HEK293 (cell line): ENCODE results near the gene SLC10A7.

Experiments used
- CTCF ChIA-PET: fragments of 350-600 bp; formaldehyde crosslinking; extraction: SDS; loops from one replicate; lab custom pipeline; 2021; ENCODE audit warnings: antibody characterized with exemption; lab: Yijun Ruan, JAX
- POLR2A ChIA-PET: fragments of 300-600 bp; formaldehyde crosslinking; extraction: SDS; loops from one replicate; lab custom pipeline; 2020; ENCODE audit warnings: antibody characterized with exemption, inconsistent platforms; lab: Yijun Ruan, JAX
- H3K27ac ChIP-seq: fragments of 200-500 bp; sonication (Bioruptor generic); 2 replicates; pipeline ENCODE4 v1.5.1; 2014; ENCODE audit warnings: low read depth, low read length, control low read depth, inconsistent platforms; ENCODE audit errors: extremely low read depth
- H3K36me3 ChIP-seq, 2 experiments: fragments of 200-500 bp in 1 of 2; sonication (Bioruptor generic) in 1 of 2; 1 replicate in 1 of 2; 2 replicates in 1 of 2; pipeline ENCODE4 v1.5.1; 2014 to 2017; ENCODE audit warnings: inconsistent platforms in 2 of 2, low read length in 2 of 2; ENCODE audit not compliant: control insufficient read depth in 2 of 2, insufficient read depth in 1 of 2
- H3K4me1 ChIP-seq: fragments of 200-500 bp; sonication (Bioruptor generic); 2 replicates; pipeline ENCODE4 v1.5.1; 2014; ENCODE audit warnings: mild to moderate bottlenecking, low read length, inconsistent platforms; ENCODE audit not compliant: control insufficient read depth, insufficient read depth
- H3K4me3 ChIP-seq: 2 replicates; pipeline ENCODE4 v1.5.1; 2011; ENCODE audit warnings: low read depth, mild to moderate bottlenecking, control low read depth, low read length, moderate library complexity
- H3K9me3 ChIP-seq: fragments of 200-500 bp; sonication (Bioruptor generic); 2 replicates; pipeline ENCODE4 v1.5.1; 2014; ENCODE audit warnings: low read depth, low read length, inconsistent platforms; ENCODE audit not compliant: control insufficient read depth, insufficient read depth
- FEZF1 ChIP-seq: fragments of 450-650 bp; formaldehyde crosslinking; IDR thresholded peaks from 2 replicates; pipeline ENCODE4 v1.5.1; 2016; ENCODE audit warnings: missing biosample characterization, missing genetic modification characterization
- HOXD13 ChIP-seq: sonication (generic); formaldehyde crosslinking; IDR thresholded peaks from 2 replicates; pipeline ENCODE4 v1.8.0; 2022; ENCODE audit warnings: missing genetic modification reagents, borderline replicate concordance
- SETDB1 ChIP-seq: IDR thresholded peaks from one replicate; pipeline ENCODE4 v1.6.1; 2017; ENCODE audit warnings: mild to moderate bottlenecking, low read length, moderate library complexity, mixed read lengths; ENCODE audit not compliant: insufficient read length
- SP2 ChIP-seq: fragments of 450-650 bp; formaldehyde crosslinking; IDR thresholded peaks from 2 replicates; pipeline ENCODE4 v1.5.1; 2016; ENCODE audit warnings: missing biosample characterization, missing genetic modification characterization
- YY2 ChIP-seq: fragments of 450-650 bp; formaldehyde crosslinking; IDR thresholded peaks from 2 replicates; pipeline ENCODE4 v1.5.1; 2016; ENCODE audit warnings: missing biosample characterization, missing genetic modification characterization
- ZBTB7A ChIP-seq: fragments of 450-650 bp; formaldehyde crosslinking; IDR thresholded peaks from 2 replicates; pipeline ENCODE4 v1.5.1; 2016; ENCODE audit warnings: low read depth, missing biosample characterization, missing genetic modification characterization
- ZNF248 ChIP-seq: fragments of 450-650 bp; formaldehyde crosslinking; IDR thresholded peaks from 2 replicates; pipeline ENCODE4 v1.5.1; 2017; ENCODE audit warnings: missing biosample characterization, missing genetic modification characterization
- ZNF302 ChIP-seq: fragments of 450-650 bp; formaldehyde crosslinking; IDR thresholded peaks from 2 replicates; pipeline ENCODE4 v1.5.1; 2016; ENCODE audit warnings: missing biosample characterization, missing genetic modification characterization, low read depth
- ZNF426 ChIP-seq: fragments of 450-650 bp; formaldehyde crosslinking; IDR thresholded peaks from 2 replicates; pipeline ENCODE4 v1.5.1; 2017; ENCODE audit warnings: missing biosample characterization, missing genetic modification characterization, mild to moderate bottlenecking, inconsistent platforms, moderate library complexity
- ZNF585B ChIP-seq: fragments of 450-650 bp; formaldehyde crosslinking; IDR thresholded peaks from 2 replicates; pipeline ENCODE4 v1.5.1; 2016; ENCODE audit warnings: missing biosample characterization, missing genetic modification characterization
- ZNF610 ChIP-seq: fragments of 450-650 bp; formaldehyde crosslinking; IDR thresholded peaks from 2 replicates; pipeline ENCODE4 v1.5.1; 2016; ENCODE audit warnings: missing biosample characterization, missing genetic modification characterization, borderline replicate concordance
- ZNF792 ChIP-seq: fragments of 450-650 bp; formaldehyde crosslinking; IDR thresholded peaks from 2 replicates; pipeline ENCODE4 v1.5.1; 2016; ENCODE audit warnings: missing biosample characterization, missing genetic modification characterization
- TF ChIP-seq, protein P1 (sequence below): fragments of 450-650 bp; formaldehyde crosslinking; IDR thresholded peaks from 2 replicates; pipeline ENCODE4 v1.5.1; 2017; ENCODE audit warnings: missing biosample characterization, mild to moderate bottlenecking, missing genetic modification characterization, moderate library complexity
- TF ChIP-seq, protein P2 (sequence below): fragments of 450-650 bp; formaldehyde crosslinking; IDR thresholded peaks from 2 replicates; pipeline ENCODE4 v1.5.1; 2016; ENCODE audit warnings: missing biosample characterization, missing genetic modification characterization
- TF ChIP-seq, protein P3 (sequence below): fragments of 450-650 bp; formaldehyde crosslinking; IDR thresholded peaks from 2 replicates; pipeline ENCODE4 v1.5.1; 2017; ENCODE audit warnings: missing biosample characterization, missing genetic modification characterization
- TF ChIP-seq, protein P4 (sequence below): fragments of 450-650 bp; formaldehyde crosslinking; IDR thresholded peaks from 2 replicates; pipeline ENCODE4 v1.5.0; 2017; ENCODE audit warnings: missing biosample characterization, missing genetic modification characterization, borderline replicate concordance
- TF ChIP-seq, protein P5 (sequence below): fragments of 450-650 bp; formaldehyde crosslinking; conservative IDR thresholded peaks from 2 replicates; pipeline ENCODE4 v1.5.1; 2016; ENCODE audit warnings: low read depth, missing biosample characterization, missing genetic modification characterization
- TF ChIP-seq, protein P6 (sequence below): fragments of 450-650 bp; formaldehyde crosslinking; conservative IDR thresholded peaks from 2 replicates; pipeline ENCODE4 v1.5.1; 2016; ENCODE audit warnings: low read depth, missing biosample characterization, missing genetic modification characterization

The SLC10A7 gene

DNA sequence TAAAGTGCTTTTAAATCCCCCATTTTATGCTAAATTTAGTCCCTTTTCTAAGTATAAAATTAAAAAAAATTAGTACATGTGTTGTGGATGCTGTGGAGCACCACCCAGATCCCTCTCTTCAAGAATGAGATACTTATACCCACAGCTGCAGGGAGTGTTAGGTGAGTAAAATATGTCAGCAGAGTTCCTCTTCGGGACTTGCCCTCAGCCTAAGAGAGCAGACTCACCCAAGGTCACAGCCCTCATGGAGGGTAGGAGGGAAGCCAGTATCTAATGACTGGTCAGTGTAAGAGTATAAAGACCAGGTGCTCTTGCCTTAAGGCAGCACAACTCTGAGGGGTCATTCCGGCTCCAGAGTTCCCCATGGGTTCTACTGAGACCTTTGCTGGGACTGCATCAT is 218.9 kb downstream of the SLC10A7 start (continued):
- TF ChIP-seq, protein P1, sequence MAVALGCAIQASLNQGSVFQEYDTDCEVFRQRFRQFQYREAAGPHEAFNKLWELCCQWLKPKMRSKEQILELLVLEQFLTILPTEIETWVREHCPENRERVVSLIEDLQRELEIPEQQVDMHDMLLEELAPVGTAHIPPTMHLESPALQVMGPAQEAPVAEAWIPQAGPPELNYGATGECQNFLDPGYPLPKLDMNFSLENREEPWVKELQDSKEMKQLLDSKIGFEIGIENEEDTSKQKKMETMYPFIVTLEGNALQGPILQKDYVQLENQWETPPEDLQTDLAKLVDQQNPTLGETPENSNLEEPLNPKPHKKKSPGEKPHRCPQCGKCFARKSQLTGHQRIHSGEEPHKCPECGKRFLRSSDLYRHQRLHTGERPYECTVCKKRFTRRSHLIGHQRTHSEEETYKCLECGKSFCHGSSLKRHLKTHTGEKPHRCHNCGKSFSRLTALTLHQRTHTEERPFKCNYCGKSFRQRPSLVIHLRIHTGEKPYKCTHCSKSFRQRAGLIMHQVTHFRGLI, result no peak
- TF ChIP-seq ZNF585B (tag by site-specific recombination) (no peak), ZNF426 (tag by site-specific recombination) (no peak), SP2 (tag by site-specific recombination) (no peak), ZNF302 (tag by site-specific recombination) (no peak), ZNF248 (tag by site-specific recombination) (no peak), FEZF1 (tag by site-specific recombination) (no peak), ZNF610 (tag by site-specific recombination) (no peak), HOXD13 (CRISPR knock-in tag) (no peak)
- TF ChIP-seq, protein P2, sequence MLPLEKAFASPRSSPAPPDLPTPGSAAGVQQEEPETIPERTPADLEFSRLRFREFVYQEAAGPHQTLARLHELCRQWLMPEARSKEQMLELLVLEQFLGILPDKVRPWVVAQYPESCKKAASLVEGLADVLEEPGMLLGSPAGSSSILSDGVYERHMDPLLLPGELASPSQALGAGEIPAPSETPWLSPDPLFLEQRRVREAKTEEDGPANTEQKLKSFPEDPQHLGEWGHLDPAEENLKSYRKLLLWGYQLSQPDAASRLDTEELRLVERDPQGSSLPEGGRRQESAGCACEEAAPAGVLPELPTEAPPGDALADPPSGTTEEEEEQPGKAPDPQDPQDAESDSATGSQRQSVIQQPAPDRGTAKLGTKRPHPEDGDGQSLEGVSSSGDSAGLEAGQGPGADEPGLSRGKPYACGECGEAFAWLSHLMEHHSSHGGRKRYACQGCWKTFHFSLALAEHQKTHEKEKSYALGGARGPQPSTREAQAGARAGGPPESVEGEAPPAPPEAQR (tag by site-specific recombination), result no peak
- TF ChIP-seq, protein P3, sequence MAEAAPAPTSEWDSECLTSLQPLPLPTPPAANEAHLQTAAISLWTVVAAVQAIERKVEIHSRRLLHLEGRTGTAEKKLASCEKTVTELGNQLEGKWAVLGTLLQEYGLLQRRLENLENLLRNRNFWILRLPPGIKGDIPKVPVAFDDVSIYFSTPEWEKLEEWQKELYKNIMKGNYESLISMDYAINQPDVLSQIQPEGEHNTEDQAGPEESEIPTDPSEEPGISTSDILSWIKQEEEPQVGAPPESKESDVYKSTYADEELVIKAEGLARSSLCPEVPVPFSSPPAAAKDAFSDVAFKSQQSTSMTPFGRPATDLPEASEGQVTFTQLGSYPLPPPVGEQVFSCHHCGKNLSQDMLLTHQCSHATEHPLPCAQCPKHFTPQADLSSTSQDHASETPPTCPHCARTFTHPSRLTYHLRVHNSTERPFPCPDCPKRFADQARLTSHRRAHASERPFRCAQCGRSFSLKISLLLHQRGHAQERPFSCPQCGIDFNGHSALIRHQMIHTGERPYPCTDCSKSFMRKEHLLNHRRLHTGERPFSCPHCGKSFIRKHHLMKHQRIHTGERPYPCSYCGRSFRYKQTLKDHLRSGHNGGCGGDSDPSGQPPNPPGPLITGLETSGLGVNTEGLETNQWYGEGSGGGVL (tag by site-specific recombination), result no peak
- TF ChIP-seq, all 188 proteins: peak for 0

DNA sequence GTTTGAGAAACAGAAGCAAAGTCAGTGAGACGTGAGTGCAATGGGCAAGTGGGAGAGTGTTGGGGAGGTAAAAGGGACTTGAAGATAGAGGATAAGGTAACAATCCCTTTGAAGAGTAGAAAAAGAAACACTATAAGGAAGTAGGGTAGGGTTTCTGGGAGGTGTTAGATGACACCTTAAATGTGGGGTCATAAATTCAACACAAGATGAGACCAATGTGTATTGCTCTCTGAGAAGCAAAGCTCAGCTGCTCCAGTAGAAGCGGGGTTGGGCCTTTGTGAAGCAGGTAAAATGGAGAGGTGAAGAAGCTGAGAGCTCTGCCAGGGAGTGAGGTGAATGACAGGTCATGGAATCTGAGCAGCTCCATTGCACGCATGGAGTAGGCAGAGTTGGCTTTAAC is 222.1 kb downstream of the SLC10A7 start:
- Histone ChIP-seq H3K27ac (no peak overlapping the region), H3K4me3 (no peak overlapping the region), H3K9me3 (no peaks in the 10 kb centered on the region), H3K36me3 (no peaks in the 10 kb centered on the region), H3K4me1 (no peaks in the 10 kb centered on the region)
- ChIA-PET POLR2A (no interaction called here), CTCF (no interaction called here)
- no peak for TF ChIP-seq ZBTB7A (tag by site-specific recombination)
- no peak for TF ChIP-seq YY2 (tag by site-specific recombination)
- TF ChIP-seq, protein P4, sequence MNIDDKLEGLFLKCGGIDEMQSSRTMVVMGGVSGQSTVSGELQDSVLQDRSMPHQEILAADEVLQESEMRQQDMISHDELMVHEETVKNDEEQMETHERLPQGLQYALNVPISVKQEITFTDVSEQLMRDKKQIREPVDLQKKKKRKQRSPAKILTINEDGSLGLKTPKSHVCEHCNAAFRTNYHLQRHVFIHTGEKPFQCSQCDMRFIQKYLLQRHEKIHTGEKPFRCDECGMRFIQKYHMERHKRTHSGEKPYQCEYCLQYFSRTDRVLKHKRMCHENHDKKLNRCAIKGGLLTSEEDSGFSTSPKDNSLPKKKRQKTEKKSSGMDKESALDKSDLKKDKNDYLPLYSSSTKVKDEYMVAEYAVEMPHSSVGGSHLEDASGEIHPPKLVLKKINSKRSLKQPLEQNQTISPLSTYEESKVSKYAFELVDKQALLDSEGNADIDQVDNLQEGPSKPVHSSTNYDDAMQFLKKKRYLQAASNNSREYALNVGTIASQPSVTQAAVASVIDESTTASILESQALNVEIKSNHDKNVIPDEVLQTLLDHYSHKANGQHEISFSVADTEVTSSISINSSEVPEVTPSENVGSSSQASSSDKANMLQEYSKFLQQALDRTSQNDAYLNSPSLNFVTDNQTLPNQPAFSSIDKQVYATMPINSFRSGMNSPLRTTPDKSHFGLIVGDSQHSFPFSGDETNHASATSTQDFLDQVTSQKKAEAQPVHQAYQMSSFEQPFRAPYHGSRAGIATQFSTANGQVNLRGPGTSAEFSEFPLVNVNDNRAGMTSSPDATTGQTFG (tag by site-specific recombination), result no peak
- no peak for TF ChIP-seq SETDB1
- TF ChIP-seq, protein P5, sequence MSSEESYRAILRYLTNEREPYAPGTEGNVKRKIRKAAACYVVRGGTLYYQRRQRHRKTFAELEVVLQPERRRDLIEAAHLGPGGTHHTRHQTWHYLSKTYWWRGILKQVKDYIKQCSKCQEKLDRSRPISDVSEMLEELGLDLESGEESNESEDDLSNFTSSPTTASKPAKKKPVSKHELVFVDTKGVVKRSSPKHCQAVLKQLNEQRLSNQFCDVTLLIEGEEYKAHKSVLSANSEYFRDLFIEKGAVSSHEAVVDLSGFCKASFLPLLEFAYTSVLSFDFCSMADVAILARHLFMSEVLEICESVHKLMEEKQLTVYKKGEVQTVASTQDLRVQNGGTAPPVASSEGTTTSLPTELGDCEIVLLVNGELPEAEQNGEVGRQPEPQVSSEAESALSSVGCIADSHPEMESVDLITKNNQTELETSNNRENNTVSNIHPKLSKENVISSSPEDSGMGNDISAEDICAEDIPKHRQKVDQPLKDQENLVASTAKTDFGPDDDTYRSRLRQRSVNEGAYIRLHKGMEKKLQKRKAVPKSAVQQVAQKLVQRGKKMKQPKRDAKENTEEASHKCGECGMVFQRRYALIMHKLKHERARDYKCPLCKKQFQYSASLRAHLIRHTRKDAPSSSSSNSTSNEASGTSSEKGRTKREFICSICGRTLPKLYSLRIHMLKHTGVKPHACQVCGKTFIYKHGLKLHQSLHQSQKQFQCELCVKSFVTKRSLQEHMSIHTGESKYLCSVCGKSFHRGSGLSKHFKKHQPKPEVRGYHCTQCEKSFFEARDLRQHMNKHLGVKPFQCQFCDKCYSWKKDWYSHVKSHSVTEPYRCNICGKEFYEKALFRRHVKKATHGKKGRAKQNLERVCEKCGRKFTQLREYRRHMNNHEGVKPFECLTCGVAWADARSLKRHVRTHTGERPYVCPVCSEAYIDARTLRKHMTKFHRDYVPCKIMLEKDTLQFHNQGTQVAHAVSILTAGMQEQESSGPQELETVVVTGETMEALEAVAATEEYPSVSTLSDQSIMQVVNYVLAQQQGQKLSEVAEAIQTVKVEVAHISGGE, result no peak
- no peak for TF ChIP-seq ZNF792 (tag by site-specific recombination)
- TF ChIP-seq FEZF1 (tag by site-specific recombination), result no peak
- TF ChIP-seq, protein P6, sequence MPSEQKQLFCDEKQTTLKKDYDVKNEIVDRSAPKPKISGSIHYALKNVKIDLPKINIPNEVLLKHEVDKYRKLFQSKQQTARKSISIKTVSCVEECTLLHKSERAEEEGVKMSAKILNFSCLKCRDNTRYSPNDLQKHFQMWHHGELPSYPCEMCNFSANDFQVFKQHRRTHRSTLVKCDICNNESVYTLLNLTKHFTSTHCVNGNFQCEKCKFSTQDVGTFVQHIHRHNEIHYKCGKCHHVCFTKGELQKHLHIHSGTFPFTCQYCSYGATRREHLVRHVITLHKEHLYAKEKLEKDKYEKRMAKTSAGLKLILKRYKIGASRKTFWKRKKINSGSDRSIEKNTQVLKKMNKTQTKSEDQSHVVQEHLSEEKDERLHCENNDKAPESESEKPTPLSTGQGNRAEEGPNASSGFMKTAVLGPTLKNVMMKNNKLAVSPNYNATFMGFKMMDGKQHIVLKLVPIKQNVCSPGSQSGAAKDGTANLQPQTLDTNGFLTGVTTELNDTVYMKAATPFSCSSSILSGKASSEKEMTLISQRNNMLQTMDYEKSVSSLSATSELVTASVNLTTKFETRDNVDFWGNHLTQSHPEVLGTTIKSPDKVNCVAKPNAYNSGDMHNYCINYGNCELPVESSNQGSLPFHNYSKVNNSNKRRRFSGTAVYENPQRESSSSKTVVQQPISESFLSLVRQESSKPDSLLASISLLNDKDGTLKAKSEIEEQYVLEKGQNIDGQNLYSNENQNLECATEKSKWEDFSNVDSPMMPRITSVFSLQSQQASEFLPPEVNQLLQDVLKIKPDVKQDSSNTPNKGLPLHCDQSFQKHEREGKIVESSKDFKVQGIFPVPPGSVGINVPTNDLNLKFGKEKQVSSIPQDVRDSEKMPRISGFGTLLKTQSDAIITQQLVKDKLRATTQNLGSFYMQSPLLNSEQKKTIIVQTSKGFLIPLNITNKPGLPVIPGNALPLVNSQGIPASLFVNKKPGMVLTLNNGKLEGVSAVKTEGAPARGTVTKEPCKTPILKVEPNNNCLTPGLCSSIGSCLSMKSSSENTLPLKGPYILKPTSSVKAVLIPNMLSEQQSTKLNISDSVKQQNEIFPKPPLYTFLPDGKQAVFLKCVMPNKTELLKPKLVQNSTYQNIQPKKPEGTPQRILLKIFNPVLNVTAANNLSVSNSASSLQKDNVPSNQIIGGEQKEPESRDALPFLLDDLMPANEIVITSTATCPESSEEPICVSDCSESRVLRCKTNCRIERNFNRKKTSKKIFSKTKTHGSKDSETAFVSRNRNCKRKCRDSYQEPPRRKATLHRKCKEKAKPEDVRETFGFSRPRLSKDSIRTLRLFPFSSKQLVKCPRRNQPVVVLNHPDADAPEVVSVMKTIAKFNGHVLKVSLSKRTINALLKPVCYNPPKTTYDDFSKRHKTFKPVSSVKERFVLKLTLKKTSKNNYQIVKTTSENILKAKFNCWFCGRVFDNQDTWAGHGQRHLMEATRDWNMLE (tag by site-specific recombination), result no peak
- TF ChIP-seq, protein P3 (tag by site-specific recombination), result no peak
